B cell (primary cell): Measurements from ENCODE around the gene TMEM86B. TPM values are rescaled to one million over a fixed set of nuclear protein-coding genes. Genes with fewer than 3 reads are reported as not detected.

ENCODE experiments used
- ATAC-seq: fragments of 200-7000 bp; cut with Tn5 transposase; one replicate; pipeline ENCODE4 v1.10.0; 2021; ENCODE audit warnings: low read depth, mild to moderate bottlenecking, moderate number of reproducible peaks, moderate library complexity
- CTCF ChIA-PET: fragments of 350-600 bp; sonication (Branson Sonifier 250); formaldehyde crosslinking; loops from one replicate; lab custom pipeline; 2021; ENCODE audit warnings: antibody characterized with exemption, inconsistent platforms; lab: Charles Lee
- POLR2A ChIA-PET: fragments of 350-600 bp; sonication (Branson Sonifier 250); formaldehyde crosslinking; loops from one replicate; lab custom pipeline; 2021; ENCODE audit warnings: antibody characterized with exemption; lab: Charles Lee
- DNase-seq: peaks from one replicate; pipeline ENCODE4 v3.0.0; 2013
- H2AFZ ChIP-seq: 2 replicates; pipeline ENCODE4 v1.6.1; 2012; ENCODE audit warnings: mild to moderate bottlenecking, low read depth, low read length; ENCODE audit not compliant: insufficient read depth, poor library complexity, severe bottlenecking
- H3K27ac ChIP-seq, 2 donors: 1 replicate in 1 of 2; 2 replicates in 1 of 2; pipeline ENCODE4 v1.5.1; 2012 to 2013; ENCODE audit warnings: low read length in 2 of 2, mild to moderate bottlenecking in 2 of 2, moderate library complexity in 1 of 2
- H3K27me3 ChIP-seq, 4 experiments: fragments of 200-600 bp in 1 of 4; sonication (generic) in 1 of 4; replicated peaks in 1 of 4; 1 replicate in 2 of 4; 2 replicates in 2 of 4; pipeline versions ENCODE4 v1.6.1 to v1.7.0; 2013 to 2016; ENCODE audit warnings: low read length in 3 of 4, mild to moderate bottlenecking in 2 of 4, mixed read lengths in 1 of 4, moderate library complexity in 1 of 4; ENCODE audit not compliant: insufficient read depth in 4 of 4, control insufficient read depth in 3 of 4; ENCODE audit errors: control extremely low read depth in 1 of 4
- H3K36me3 ChIP-seq, 2 experiments: replicated peaks in 1 of 2; 1 replicate in 1 of 2; 2 replicates in 1 of 2; pipeline versions ENCODE4 v1.6.1 to v1.7.1; 2013; ENCODE audit warnings: low read length in 1 of 2; ENCODE audit not compliant: insufficient read depth in 2 of 2, control insufficient read depth in 1 of 2; ENCODE audit errors: control extremely low read depth in 1 of 2, extremely low read depth in 1 of 2
- H3K4me1 ChIP-seq, 2 donors: fragments of 200-600 bp in 1 of 2; sonication (generic) in 1 of 2; 1 replicate in 1 of 2; 2 replicates in 1 of 2; pipeline versions ENCODE4 v1.5.1 to v1.6.1; 2013 to 2017; ENCODE audit warnings: low read length in 2 of 2; ENCODE audit not compliant: control insufficient read depth in 2 of 2, insufficient read depth in 2 of 2
- H3K4me2 ChIP-seq: replicated peaks from 2 replicates; pipeline ENCODE3; 2012; ENCODE audit warnings: mild to moderate bottlenecking, low read depth, low read length; ENCODE audit not compliant: poor library complexity, severe bottlenecking
- H3K4me3 ChIP-seq, 5 experiments: fragments of 200-600 bp in 1 of 5; sonication (generic) in 1 of 5; 1 replicate in 3 of 5; 2 replicates in 2 of 5; pipeline versions ENCODE4 v1.5.1 to v1.7.0; 2011 to 2016; ENCODE audit warnings: low read length in 4 of 5, mild to moderate bottlenecking in 4 of 5, low read depth in 2 of 5, control low read depth in 1 of 5, moderate library complexity in 1 of 5; ENCODE audit not compliant: insufficient read depth in 1 of 5; ENCODE audit errors: control extremely low read depth in 1 of 5, extremely low read depth in 1 of 5
- H3K79me2 ChIP-seq: fragments of 200-600 bp; sonication (generic); one replicate; pipeline ENCODE4 v1.6.0; 2016; ENCODE audit warnings: low read length; ENCODE audit not compliant: control insufficient read depth, insufficient read depth
- H3K9ac ChIP-seq: fragments of 200-600 bp; sonication (generic); 2 replicates; pipeline ENCODE4 v1.6.1; 2017; ENCODE audit warnings: mild to moderate bottlenecking, low read length, moderate library complexity
- H3K9me3 ChIP-seq, 3 donors: one replicate each; pipeline versions ENCODE4 v1.6.1 to v1.7.1; 2013; ENCODE audit warnings: low read length in 2 of 3; ENCODE audit not compliant: control insufficient read depth in 2 of 3, insufficient read depth in 1 of 3; ENCODE audit errors: control extremely low read depth in 1 of 3
- H4K20me1 ChIP-seq: 2 replicates; pipeline ENCODE4 v1.6.0; 2012; ENCODE audit warnings: mild to moderate bottlenecking, low read length; ENCODE audit not compliant: insufficient read depth, control insufficient read depth, poor library complexity, severe bottlenecking
- H3K27ac Mint-ChIP-seq: one replicate; pipeline ENCODE4 v1.8.0; 2021; ENCODE audit warnings: mixed read lengths
- H3K27me3 Mint-ChIP-seq: one replicate; pipeline ENCODE4 v1.8.0; 2021; ENCODE audit warnings: mixed read lengths
- H3K4me1 Mint-ChIP-seq: one replicate; pipeline ENCODE4 v1.8.0; 2021; ENCODE audit warnings: mixed read lengths
- H3K4me3 Mint-ChIP-seq: one replicate; pipeline ENCODE4 v1.8.0; 2021; ENCODE audit warnings: mixed read lengths
- H3K9me3 Mint-ChIP-seq: one replicate; pipeline ENCODE4 v1.8.0; 2022; ENCODE audit warnings: mixed read lengths; ENCODE audit not compliant: insufficient read depth
- CTCF ChIP-seq: fragments of 200-600 bp; IDR thresholded peaks from one replicate; pipeline ENCODE4 v1.8.0; 2022; ENCODE audit warnings: antibody characterized with exemption, mild to moderate bottlenecking
- EZH2 ChIP-seq: IDR thresholded peaks from 2 replicates; pipeline ENCODE4 v1.6.1; 2012; ENCODE audit warnings: borderline replicate concordance, low read depth, mild to moderate bottlenecking, moderate library complexity, low read length; ENCODE audit not compliant: insufficient read depth, poor library complexity, severe bottlenecking
- WGBS: methylation state at CpG from one replicate; pipeline ENCODE4 v1.1.5; 2013; ENCODE audit warnings: missing lambda C conversion rate; ENCODE audit not compliant: insufficient coverage; 5-methylcytosine and 5-hydroxymethylcytosine counted together
- intact Hi-C: fragments of 100-400 bp; cut with micrococcal nuclease; formaldehyde crosslinking; loops from one replicate; pipeline ENCODE4 v1.10.0; 2022
- polyA plus RNA-seq: library from polyadenylated mRNA; depleted of rRNA; stranded (reverse); fragments of >200 nt; gene quantifications from 2 replicates; pipeline ENCODE4 v1.2.3, GENCODE V29; 2012
- total RNA-seq, 2 donors: library from RNA; stranded (reverse); fragments of 120-200 nt in 1 of 2; gene quantifications; 1 replicate in 1 of 2; 2 replicates in 1 of 2; pipeline versions ENCODE4 v1.2.3 to v1.2.4, GENCODE V29; 2013 to 2022

Gene TMEM86B
- total and polyA plus RNA-seq, 2 donors (not counting 1 experiment from before 2014, with no cell fraction given), result 13.6 to 20.7 TPM

GRCh38 chr19:55254625-55254977, 26.0 kb upstream of the TMEM86B start:
- DNase-seq, result no peak

More at GRCh38 chr19:55254625-55254977, 26.0 kb upstream of the TMEM86B start:
- peak overlapping the region; percentile 99 for H3K27ac Mint-ChIP-seq
- TF ChIP-seq EZH2 (no peak), CTCF (no peak)
- no peaks in the 10 kb centered on the region for H3K27me3 ChIP-seq
- no peaks in the 10 kb centered on the region for H3K9me3 Mint-ChIP-seq
- H2AFZ ChIP-seq, result peak overlapping the region; percentile 45
- H3K4me3 ChIP-seq, result peak overlapping the region; percentile 36 to 89 (median 61)
- ChIA-PET POLR2A (interaction anchor here (0.8 to 5.2 kb wide), 13 partner anchors 9 to 1065 kb away, joined by 3 to 44 read pairs (median 4); partner anchors contain the start of genes FIZ1, HSPBP1, KMT5C and MBOAT7), CTCF (interaction anchor here (0.6 to 5.9 kb wide), 14 partner anchors 9 to 400 kb away, joined by 3 to 56 read pairs (median 4); partner anchors contain the start of genes BRSK1, HSPBP1, KMT5C and TMEM238)
- no peak for ATAC-seq
- no peaks in the 10 kb centered on the region for H3K9me3 ChIP-seq
- H3K27ac ChIP-seq, result peak overlapping the region; percentile 87 to 94
- WGBS, result 4% methylated on average over 6 of the region's 6 CpGs
- no peaks in the 10 kb centered on the region for H3K27me3 Mint-ChIP-seq
- H3K4me2 ChIP-seq, result peak overlapping the region; percentile 97
- peaks cover 84% of the 10 kb centered on the region for H3K79me2 ChIP-seq
- H3K4me3 Mint-ChIP-seq, result peak overlapping the region; percentile 96
- H3K4me1 Mint-ChIP-seq, result peaks cover 84% of the 10 kb centered on the region
- H3K9ac ChIP-seq, result peak overlapping the region; percentile 88
- intact Hi-C loops, result loop anchor here (1.0 to 10.0 kb wide), 5 partner anchors 22 to 380 kb away; partner anchors contain the start of genes HSPBP1, KMT5C, ZNF524 and ZNF865
- peaks cover 75% of the 10 kb centered on the region for H4K20me1 ChIP-seq
- H3K4me1 ChIP-seq, result peaks cover 75 to 85% of the 10 kb centered on the region in 2 donors
- H3K36me3 ChIP-seq, result peaks cover 0 to 9% of the 10 kb centered on the region in 2 experiments
